Gastroesophageal sphincter (tissue), 4 donors: ENCODE measurements around the gene WDR93. TPM values are rescaled to one million over a fixed set of nuclear protein-coding genes. Genes with fewer than 3 reads are reported as not detected.
"Not testable (repeated sequence)": the region's sequence is repeated elsewhere in the genome, so short reads cannot be mapped to it uniquely, and the experiment has no call there.

Experiments
- ATAC-seq: fragments of 150-250 bp; one replicate; pipeline ENCODE4 v1.9.1; 2016; ENCODE audit warnings: mild to moderate bottlenecking, moderate library complexity
- H3K27ac ChIP-seq, 4 donors: fragments of 200-600 bp; sonication (generic) in 3 of 4; 1 replicate in 3 of 4; 2 replicates in 1 of 4; pipeline ENCODE4 v1.5.1; 2016 to 2019
- H3K27me3 ChIP-seq: fragments of 200-600 bp; sonication (generic); one replicate; pipeline ENCODE4 v1.5.1; 2019
- H3K36me3 ChIP-seq, 2 donors: fragments of 200-600 bp; sonication (generic); one replicate each; pipeline ENCODE4 v1.5.1; 2019; ENCODE audit warnings: control low read depth in 1 of 2
- H3K4me1 ChIP-seq, 3 donors: fragments of 200-600 bp; sonication (generic); 1 replicate in 2 of 3; 2 replicates in 1 of 3; pipeline ENCODE4 v1.5.1; 2016 to 2019; ENCODE audit warnings: control low read depth in 2 of 3
- H3K4me3 ChIP-seq, 2 donors: fragments of 200-600 bp; sonication (generic); one replicate each; pipeline ENCODE4 v1.5.1; 2019; ENCODE audit warnings: mild to moderate bottlenecking in 1 of 2, moderate library complexity in 1 of 2
- H3K9me3 ChIP-seq, 3 donors: fragments of 200-600 bp; sonication (generic); one replicate each; pipeline ENCODE4 v1.5.1; 2017 to 2019; ENCODE audit warnings: control low read depth in 2 of 3
- CTCF ChIP-seq, 4 experiments: fragments of 200-600 bp in 2 of 4; fragments of 450-650 bp in 2 of 4; sonication (generic) in 1 of 4; IDR thresholded peaks; one replicate each; pipeline ENCODE4 v1.5.1; 2017 to 2019; ENCODE audit warnings: antibody characterized with exemption in 4 of 4, mild to moderate bottlenecking in 2 of 4, moderate library complexity in 2 of 4
- EP300 ChIP-seq: sonication (generic); formaldehyde crosslinking; IDR thresholded peaks from one replicate; pipeline ENCODE4 v1.6.1; 2017; ENCODE audit warnings: antibody characterized with exemption, mild to moderate bottlenecking
- POLR2A ChIP-seq, 2 donors: fragments of 450-650 bp; IDR thresholded peaks; one replicate each; pipeline ENCODE4 v1.6.1; 2017; ENCODE audit warnings: antibody characterized with exemption in 2 of 2, mild to moderate bottlenecking in 2 of 2, moderate library complexity in 1 of 2
- POLR2AphosphoS5 ChIP-seq: sonication (generic); formaldehyde crosslinking; IDR thresholded peaks from one replicate; pipeline ENCODE4 v1.6.1; 2017; ENCODE audit warnings: antibody characterized with exemption
- WGBS, 2 donors: methylation state at CpG; one replicate each; pipeline ENCODE4 v1.1.5; 2018; ENCODE audit warnings: low coverage in 1 of 2; 5-methylcytosine and 5-hydroxymethylcytosine counted together
- total RNA-seq, 4 donors: library from RNA; depleted of rRNA; stranded (reverse); fragments of >200 nt; gene quantifications; one replicate each; pipeline ENCODE4 v1.1.0, GENCODE V29; 2016

The WDR93 gene
- total RNA-seq, 4 donors from 2014 or later, result 0.15 TPM; not detected in 3

DNA sequence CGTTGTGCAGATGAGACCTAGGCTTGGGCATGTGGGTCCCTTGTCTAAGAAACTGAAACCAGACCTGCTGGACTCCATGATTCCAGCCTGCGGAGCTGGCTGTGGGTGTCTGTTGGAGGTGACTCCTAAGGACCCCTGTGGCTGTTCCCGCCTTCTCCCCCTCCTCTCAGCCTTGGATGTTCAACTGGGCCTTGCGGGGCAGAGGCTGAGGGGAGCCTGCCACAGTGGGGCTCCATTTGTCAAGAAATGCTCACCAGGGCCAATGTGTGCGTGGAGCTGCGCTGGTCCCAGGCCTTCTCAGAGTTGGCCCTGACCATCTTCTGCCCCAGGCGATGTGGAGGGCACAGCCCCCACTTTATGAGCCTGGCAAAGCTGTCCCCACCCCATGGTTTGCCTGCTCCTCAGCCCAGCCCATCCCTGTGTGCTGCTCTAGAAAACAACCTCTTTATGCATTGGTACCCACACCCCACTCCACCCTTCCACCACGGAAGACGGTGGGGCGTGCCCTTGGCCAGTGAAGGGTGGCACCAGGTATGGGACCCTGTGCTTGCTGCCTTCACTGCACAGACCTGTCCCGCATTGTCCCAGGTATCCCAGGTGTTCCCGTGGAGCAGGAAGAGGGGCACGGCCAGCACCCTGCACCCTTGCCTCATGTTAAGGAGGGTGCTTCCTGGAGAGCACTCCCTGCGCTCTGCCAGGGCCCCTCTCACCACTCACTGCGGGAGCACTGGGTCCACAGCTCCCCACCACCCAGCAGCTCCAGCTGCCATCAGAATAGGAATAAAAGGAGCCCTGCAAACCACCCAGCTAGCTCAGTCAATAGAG lies 93.5 kb downstream of the WDR93 start:
- Histone ChIP-seq H3K27ac (no peak overlapping the region), H3K9me3 (peaks cover 0 to 8% (median 0%) of the 10 kb centered on the region in 3 donors), H3K27me3 (no peaks in the 10 kb centered on the region), H3K4me3 (no peak overlapping the region), H3K4me1 (no peaks in the 10 kb centered on the region), H3K36me3 (no peaks in the 10 kb centered on the region)
- 72% methylated on average over 4 of the region's 15 CpGs; no CpG with 5 or more reads in 1 of the 2 donors for WGBS, 2 donors
- no peak for ATAC-seq
- no peak for TF ChIP-seq CTCF (IDR thresholded peaks at IDR 0.05)
- no peak for TF ChIP-seq POLR2A (IDR thresholded peaks at IDR 0.05)
- no peak for TF ChIP-seq POLR2AphosphoS5
- TF ChIP-seq EP300, result no peak

- Histone ChIP-seq H3K9me3 (peaks cover 0 to 8% (median 0%) of the 10 kb centered on the region in 3 donors), H3K36me3 (no peaks in the 10 kb centered on the region), H3K27ac (no peak overlapping the region), H3K27me3 (no peaks in the 10 kb centered on the region), H3K4me1 (no peaks in the 10 kb centered on the region), H3K4me3 (no peak overlapping the region)
- 89 to 91% methylated on average over 4 to 7 of the region's 7 CpGs for WGBS, 2 donors
- TF ChIP-seq POLR2A (IDR thresholded peaks at IDR 0.05) (no peak), POLR2AphosphoS5 (no peak), CTCF (IDR thresholded peaks at IDR 0.05) (no peak), EP300 (no peak)
- no peak for ATAC-seq
Observed at GRCh38 chr15:89784686-89784960, 94.0 kb downstream of the WDR93 start.

DNA sequence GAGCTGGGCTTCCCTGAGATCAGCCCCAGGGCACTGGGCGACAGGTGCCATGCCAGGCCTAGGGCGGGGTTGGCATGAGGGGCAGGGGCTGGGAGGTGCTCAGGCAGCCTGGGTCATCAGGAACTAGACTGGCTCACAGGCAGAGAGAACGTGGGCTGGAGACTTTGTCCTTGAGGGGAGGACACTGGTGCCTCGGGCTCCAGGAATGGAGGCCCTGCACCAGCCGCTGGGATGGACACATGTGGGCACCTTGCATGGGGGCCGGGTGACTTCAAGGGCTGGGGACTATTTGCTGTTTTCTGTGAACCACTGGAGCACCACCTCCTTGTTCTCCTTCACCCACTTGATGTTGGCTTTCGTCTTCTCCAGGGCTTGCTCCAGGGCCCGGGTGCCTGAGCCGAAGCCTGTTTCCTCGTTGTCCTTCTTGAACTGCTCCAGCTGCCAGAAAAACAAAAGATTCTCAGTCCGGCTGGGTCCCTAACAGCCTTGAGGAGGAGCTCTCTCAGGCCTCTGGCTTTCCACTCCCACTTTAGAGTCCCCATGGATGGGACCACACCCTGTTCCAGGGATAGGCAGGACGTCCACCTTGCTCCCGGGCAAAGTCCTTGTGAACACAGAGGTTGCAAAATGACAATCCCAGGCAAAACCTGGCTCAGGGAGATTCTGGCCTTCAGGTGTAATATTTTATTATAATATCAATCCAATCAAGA lies 94.6 kb downstream of the WDR93 start:
- no peaks in the 10 kb centered on the region for H3K36me3 ChIP-seq
- H3K4me1 ChIP-seq, result no peaks in the 10 kb centered on the region
- H3K9me3 ChIP-seq, result peaks cover 0 to 8% (median 0%) of the 10 kb centered on the region in 3 donors
- TF ChIP-seq POLR2A (IDR thresholded peaks at IDR 0.05), result no peak
- TF ChIP-seq POLR2AphosphoS5, result no peak
- no peak for TF ChIP-seq CTCF (IDR thresholded peaks at IDR 0.05)
- TF ChIP-seq EP300, result no peak
- no peak for ATAC-seq
- H3K4me3 ChIP-seq, result no peak overlapping the region
- no peaks in the 10 kb centered on the region for H3K27me3 ChIP-seq
- WGBS, 2 donors, result 70 to 86% methylated on average over 4 to 6 of the region's 13 CpGs
- H3K27ac ChIP-seq, result no peak overlapping the region

- peaks cover 0 to 8% (median 0%) of the 10 kb centered on the region in 3 donors for H3K9me3 ChIP-seq
- H3K4me3 ChIP-seq, result no peak overlapping the region
- no peak overlapping the region for H3K27ac ChIP-seq
- no peaks in the 10 kb centered on the region for H3K27me3 ChIP-seq
- no peak for ATAC-seq
- H3K36me3 ChIP-seq, result no peaks in the 10 kb centered on the region
- H3K4me1 ChIP-seq, result no peaks in the 10 kb centered on the region
- no peak for TF ChIP-seq EP300
- TF ChIP-seq POLR2AphosphoS5, result no peak
- no peak for TF ChIP-seq CTCF (IDR thresholded peaks at IDR 0.05)
- no peak for TF ChIP-seq POLR2A (IDR thresholded peaks at IDR 0.05)
Observed at GRCh38 chr15:89785774-89786140, 95.1 kb downstream of the WDR93 start.

- H3K4me3 ChIP-seq, result no peak overlapping the region
- no peak for ATAC-seq
- no peaks in the 10 kb centered on the region for H3K27me3 ChIP-seq
- H3K4me1 ChIP-seq, result no peaks in the 10 kb centered on the region
- 87 to 88% methylated on average over 3 of the region's 3 CpGs for WGBS, 2 donors
- peaks cover 0 to 8% (median 0%) of the 10 kb centered on the region in 3 donors for H3K9me3 ChIP-seq
- TF ChIP-seq POLR2A (IDR thresholded peaks at IDR 0.05), result no peak
- no peak for TF ChIP-seq EP300
- TF ChIP-seq POLR2AphosphoS5, result no peak
- no peak for TF ChIP-seq CTCF (IDR thresholded peaks at IDR 0.05)
- no peak overlapping the region for H3K27ac ChIP-seq
- no peaks in the 10 kb centered on the region for H3K36me3 ChIP-seq
Observed at GRCh38 chr15:89787944-89788343, 97.3 kb downstream of the WDR93 start.

DNA sequence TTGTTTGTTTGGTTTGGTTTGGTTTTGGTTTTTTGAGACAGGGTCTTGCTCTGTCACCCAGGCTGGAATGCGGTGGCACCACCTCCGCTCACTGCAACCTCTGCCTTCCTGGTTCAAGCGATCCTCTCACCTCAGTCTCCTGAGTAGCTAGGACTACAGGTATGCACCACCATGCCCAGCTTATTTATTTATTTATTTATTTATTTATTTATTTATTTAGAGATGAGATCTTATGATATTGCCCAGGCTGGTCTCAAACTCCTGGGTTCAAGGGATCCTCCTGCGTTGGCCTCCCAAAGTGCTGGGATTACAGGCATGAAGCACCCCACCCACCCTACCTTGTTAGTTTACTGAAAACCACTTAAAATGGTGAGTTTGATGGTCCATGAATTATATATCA lies 98.0 kb downstream of the WDR93 start:
- not testable (repeated sequence) for H3K4me1 ChIP-seq, H3K36me3 ChIP-seq, ATAC-seq, H3K27ac ChIP-seq, H3K9me3 ChIP-seq, H3K27me3 ChIP-seq, H3K4me3 ChIP-seq
- 93 to 97% methylated on average over 3 to 4 of the region's 4 CpGs for WGBS, 2 donors
